HG03432 (cell line): ENCODE measurements around the gene MBP.
"Not testable (repeated sequence)": the region's sequence is repeated elsewhere in the genome, so short reads cannot be mapped to it uniquely, and the experiment has no call there.

Experiments
- ATAC-seq: cut with Tn5 transposase; IDR thresholded peaks from one replicate; pipeline ENCODE4 v1.9.1; 2021; ENCODE audit warnings: mild to moderate bottlenecking, moderate library complexity; ENCODE audit not compliant: unreplicated experiment

Gene MBP

DNA sequence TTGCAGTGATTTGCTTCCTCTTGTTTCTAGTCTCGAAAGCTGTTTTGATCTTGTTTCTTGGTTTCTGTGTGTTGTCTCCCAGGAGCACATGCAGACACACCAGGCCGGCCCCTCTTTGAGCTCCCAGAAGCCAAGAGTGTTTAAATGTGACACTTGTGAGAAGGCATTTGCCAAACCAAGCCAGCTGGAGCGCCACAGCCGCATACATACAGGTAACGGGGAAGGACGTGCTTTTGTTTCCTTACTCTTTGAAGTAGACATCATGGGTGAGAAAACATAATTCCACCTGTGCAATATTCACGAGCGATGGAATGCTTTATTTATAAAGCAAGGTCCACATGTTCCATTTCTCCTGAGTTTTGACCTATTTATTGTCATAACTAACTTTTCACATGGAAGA, 173.0 kb downstream of the MBP start:
- no peak for ATAC-seq

DNA sequence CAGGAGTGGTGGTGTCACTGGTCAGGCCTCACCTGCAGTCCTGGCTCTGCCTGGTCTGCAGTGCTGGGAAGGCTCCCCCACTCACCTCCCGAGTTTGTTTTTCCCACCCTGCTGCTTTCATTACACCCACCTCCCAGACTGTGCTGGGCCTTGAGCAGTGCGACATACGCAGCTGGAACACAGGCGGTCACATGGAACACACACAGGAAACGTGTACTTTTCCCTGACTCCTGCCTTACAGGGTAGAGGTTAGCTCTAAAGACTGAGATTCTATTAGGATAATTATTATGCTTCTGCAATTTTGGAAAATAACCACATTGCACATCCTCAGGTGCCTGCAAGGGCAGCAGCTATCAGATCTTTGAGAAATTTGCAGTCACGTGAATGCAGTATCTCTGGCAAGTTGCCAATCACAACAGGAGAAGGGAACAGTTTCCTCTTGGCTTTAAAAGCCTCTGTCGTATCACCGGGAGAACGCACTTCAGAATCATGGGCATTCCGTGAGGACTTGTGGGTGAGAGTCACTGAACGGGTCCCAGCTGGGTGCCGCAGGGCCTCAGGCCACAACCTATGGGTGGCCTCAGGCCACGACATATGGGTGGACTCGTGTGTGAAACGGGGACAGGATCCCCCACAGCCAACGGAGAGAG, 173.8 kb downstream of the MBP start:
- ATAC-seq: no peak

- ATAC-seq: no peak
These were observed 174.9 kb downstream of the MBP start for GRCh38 chr18:76957384-76958355.

DNA sequence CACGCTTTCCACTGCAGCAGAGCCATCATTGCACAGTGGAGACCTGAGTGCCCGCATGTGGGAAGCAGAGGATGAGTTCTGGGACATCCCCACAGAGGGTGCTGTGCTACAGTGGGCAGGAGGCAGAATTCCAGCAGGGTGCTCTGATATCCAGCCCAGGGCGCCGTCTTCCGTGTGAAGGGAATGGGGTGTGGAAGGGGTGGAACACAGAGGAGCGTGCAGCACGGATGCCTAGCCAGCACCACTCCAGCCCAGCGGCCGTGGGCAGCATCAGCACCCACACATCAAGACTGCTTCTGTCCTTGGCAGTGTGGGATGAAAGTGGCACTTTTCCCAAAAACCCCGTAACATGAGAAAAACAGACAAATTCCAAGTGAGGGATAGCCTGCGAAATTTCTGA, 175.9 kb downstream of the MBP start:
- no peak for ATAC-seq

DNA sequence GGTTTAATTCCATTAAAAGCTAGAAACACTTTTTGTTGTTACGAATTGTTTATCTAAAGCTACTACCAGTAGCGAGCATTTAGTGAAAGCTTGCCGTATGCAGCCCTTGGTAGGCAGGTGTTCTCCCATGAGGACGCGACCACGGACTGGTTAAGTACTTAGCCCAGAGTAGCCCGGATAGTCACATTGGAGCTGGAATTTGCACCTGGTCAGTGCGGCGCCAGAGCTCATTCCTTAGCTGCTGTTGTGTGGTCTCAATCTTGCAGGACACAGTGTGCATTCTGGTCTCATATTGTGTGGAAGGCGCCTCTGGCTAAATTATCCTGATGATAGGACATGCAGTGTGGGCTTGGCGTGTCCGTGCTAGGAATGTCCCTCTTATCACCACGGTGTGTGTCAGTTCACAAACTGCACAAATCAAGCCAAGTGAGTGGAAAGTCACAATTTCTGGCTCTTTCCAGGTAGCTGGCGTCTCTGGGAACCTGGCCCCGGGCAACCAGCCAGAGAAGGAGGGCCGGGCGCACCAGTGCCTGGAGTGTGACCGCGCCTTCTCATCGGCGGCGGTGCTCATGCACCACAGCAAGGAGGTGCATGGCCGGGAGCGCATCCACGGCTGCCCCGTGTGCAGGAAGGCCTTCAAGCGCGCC, 176.9 kb downstream of the MBP start:
- no peak for ATAC-seq

DNA sequence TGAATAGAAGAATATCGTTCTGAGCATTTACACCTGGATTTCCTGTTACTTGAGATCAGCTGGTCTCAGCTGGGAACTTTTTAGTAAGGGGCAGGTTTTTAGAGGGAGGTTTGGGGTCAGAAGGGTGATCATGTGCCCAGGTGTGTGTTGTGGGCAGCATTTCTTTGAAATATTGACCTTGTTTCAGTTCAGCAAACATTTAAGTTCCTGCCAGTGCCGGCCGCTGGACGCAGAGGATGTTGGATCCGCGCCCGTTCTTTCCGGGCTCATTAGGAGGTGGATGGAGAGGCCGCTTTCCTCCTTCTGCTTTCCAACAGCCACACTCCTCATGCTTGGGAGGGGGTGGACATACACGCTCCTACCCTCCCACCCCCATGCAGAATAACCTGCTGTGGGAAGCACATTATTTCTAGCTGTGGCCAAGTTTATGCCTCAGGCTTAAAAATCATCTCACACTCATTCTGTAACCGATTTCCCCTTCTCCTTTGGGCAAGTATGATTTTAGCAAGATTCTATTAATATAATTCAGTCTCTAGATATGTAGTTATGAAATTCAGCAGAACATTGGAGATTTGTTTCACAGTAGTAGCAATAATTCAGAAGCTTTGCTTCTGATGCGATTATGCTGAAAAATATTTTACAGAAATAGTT, 178.9 kb downstream of the MBP start:
- no peak for ATAC-seq

GRCh38 chr18:76953156-76953555, 179.4 kb downstream of the MBP start:
- no peak for ATAC-seq

DNA sequence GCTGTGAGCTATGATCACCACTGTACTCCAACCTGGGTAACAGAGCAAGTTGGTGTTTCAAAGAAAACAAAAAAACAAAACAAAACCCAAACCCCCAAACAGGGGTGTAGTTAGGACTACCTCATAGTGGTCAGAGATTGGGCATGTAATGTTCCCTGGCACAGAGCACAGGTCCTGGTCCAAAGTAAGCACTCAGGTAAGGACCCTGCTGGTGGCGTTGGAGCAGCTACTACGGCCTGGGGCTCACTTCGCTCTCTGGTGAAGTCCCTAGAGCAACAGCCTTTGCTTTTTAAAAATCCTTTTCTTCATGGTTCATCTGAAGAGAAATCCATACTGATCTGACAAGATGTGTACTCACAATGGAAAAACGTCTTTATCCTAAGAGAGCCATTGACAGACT, 179.8 kb downstream of the MBP start:
- ATAC-seq: no peak

- no peak for ATAC-seq
These were observed 180.9 kb downstream of the MBP start for GRCh38 chr18:76951456-76952247.

- no peak for ATAC-seq
These were observed 184.2 kb downstream of the MBP start for GRCh38 chr18:76948345-76948744.

GRCh38 chr18:76944346-76944745, 188.2 kb downstream of the MBP start:
- not testable (repeated sequence) for ATAC-seq

GRCh38 chr18:76943542-76944339, 188.8 kb downstream of the MBP start:
- ATAC-seq: no peak

DNA sequence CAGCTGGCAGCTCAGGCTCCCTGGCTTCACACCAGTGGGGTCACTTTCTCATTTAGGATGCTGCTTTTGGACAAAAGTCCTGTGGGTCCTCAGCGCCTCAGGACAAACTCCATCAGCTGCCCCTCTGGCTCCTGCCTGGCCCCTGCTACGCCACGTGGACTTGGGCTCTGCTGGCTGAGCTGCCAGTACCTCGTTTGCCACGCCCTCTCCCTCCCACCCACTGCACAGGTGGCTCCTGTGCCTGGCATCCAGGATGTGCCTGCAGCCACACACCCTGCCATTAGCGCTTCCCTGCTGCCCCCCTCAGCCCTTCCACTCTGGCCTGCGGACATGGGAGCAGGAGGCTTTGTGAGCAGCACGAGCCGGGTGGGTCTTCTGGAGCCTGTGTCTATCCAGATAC, 191.3 kb downstream of the MBP start:
- no peak for ATAC-seq

- ATAC-seq: no peak
These were observed 194.0 kb downstream of the MBP start for GRCh38 chr18:76938619-76939018.

DNA sequence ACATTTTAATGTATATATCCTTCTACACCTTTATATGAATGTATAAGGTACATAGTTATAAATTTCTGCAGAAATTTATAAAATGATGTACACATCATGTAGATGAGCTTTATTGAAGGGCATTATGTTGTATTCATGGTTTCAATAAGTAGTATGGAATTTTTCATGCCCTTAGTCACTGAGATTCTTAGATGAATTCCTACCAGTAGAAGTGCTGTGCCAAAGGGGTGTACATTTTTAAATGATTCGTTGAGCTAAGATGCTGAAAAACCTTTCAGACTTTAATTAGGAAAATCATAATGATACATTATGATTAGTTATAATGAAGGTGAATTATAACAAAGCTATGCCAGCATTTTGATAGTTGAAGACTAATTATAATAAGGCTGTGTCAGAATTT, 195.0 kb downstream of the MBP start:
- no peak for ATAC-seq

DNA sequence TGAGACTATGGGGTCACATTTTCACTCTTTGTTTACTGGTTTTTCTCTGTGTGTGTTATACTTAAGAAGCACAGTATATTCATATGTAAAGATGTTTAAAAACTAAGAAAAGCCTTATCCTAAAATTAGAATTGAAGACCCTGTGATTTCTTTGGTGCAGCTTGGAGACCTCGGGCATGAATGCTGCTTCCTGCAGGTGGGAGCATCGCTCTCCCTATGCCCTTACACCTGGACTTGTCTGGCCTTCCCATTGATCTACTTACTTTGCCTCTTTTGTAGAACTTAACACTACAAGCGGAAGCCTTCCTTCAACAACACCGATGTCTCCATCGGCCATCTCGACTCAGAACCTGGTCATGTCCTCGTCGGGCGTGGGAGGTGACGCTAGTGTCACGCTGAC, 195.7 kb downstream of the MBP start:
- ATAC-seq: no peak

DNA sequence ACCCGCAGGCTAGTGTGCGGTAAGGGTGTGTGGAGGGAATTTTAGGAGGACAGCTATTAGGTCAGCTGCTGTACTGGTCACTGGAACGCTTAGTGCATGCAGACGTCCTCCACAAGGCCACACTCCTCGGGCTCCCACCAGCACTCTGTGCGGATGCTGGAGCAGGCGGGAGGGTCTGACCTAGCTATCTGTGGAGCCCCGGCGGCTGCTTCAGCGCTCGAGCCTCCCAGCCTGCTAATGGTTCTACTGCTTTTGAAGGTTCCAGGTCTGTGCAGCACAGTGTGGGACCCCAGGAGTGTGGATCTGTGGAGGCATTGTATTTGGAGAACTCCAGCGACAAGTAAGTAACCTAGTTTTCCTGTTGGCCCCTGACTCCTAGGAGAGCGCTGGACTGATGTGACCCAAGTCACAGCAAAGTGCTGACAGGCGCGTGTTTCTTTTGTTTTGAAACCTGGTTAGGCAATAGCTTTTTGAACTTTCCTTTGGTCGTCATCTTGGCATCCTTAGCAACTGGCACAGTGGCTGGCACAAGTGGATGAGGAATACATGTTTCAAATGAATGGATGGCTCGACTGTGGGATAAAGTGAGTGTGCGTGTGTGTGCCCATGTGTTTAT, 196.8 kb downstream of the MBP start:
- ATAC-seq: no peak

DNA sequence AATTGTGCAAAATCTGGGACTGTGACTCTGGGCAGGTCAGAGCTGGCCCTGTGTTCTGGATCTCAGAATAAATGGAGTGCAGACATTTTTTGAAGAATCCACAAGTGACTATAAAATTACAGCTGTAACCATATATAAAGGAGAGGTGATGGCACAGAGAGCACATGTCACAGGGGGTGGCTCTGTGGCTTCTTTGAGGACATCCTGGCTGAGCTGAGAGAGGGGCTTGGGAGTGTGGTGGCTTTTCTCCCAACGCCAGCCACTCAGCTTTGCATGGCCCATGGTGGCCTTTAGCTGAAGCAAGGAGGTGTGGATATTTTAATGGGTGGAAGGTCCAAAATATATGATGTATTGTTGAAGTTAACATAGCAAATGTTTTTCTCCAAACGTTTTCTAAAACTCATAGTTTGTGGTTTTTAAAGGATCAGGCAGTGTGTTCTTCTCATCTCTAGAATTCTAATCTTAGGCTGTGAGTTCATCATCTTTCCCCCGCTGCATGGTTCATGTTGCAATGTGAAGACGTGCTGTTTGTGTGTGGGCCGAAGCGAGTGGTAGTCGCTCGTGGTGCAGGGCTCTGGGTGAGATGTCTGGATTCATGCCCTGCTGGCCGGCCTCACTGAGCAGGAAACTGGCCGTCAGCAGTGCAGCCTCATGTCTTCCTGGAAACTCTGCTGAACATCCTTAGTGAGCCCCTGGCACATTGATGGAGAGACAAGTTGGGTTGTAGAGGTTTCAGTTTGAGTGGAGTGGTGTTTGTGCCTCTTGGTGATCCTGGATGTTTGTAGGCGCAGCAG, 200.4 kb downstream of the MBP start:
- ATAC-seq: no peak
